Vagina (tissue), 2 donors: ENCODE data around the gene THYN1.

Experiments
- POLR2A ChIP-seq, 2 donors: fragments of 450-650 bp; IDR thresholded peaks; one replicate each; pipeline ENCODE4 v1.6.1; 2017; ENCODE audit warnings: antibody characterized with exemption in 2 of 2, mild to moderate bottlenecking in 2 of 2, moderate library complexity in 2 of 2
- TF ChIP-seq, protein P1 (sequence below), 3 experiments: fragments of 450-650 bp in 2 of 3; fragments of 200-600 bp in 1 of 3; sonication (generic) in 1 of 3; IDR thresholded peaks; one replicate each; pipeline ENCODE4 v1.5.1; 2017 to 2019; ENCODE audit warnings: antibody characterized with exemption in 3 of 3, mild to moderate bottlenecking in 2 of 3, moderate library complexity in 2 of 3

DNA sequence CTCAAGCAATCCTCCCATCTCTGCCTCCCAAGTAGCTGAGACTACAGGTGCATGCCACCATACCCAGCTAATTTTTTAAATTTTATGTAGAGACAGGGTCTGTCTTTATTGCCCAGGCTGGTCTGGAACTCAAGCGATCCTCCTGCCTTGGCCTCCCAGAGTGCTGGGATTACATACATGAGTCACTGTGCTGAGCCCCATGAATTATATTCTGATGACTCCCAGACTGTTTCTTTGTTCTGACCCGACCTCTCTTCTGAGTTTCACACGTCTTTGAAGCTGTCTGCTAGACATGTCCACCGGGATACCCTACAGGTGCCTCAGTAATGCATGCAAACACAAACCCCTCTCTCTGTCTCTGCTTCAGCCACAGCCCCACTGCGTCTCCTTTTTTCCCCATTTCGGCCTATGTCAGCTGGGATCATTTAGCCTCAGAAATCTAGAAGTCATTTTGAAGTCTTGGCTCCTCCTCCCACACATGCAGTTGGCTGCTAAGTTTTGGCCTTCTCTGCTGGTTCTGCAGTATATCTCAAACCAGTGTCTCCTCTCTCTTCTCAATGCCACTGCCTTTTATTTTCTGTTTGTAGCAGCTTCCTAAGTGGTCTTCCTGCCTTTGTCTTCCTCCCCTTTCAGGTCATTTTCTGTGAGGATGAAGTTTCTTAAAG lies 23.9 kb downstream of the THYN1 start:
- TF ChIP-seq, protein P1, sequence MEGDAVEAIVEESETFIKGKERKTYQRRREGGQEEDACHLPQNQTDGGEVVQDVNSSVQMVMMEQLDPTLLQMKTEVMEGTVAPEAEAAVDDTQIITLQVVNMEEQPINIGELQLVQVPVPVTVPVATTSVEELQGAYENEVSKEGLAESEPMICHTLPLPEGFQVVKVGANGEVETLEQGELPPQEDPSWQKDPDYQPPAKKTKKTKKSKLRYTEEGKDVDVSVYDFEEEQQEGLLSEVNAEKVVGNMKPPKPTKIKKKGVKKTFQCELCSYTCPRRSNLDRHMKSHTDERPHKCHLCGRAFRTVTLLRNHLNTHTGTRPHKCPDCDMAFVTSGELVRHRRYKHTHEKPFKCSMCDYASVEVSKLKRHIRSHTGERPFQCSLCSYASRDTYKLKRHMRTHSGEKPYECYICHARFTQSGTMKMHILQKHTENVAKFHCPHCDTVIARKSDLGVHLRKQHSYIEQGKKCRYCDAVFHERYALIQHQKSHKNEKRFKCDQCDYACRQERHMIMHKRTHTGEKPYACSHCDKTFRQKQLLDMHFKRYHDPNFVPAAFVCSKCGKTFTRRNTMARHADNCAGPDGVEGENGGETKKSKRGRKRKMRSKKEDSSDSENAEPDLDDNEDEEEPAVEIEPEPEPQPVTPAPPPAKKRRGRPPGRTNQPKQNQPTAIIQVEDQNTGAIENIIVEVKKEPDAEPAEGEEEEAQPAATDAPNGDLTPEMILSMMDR (IDR thresholded peaks at IDR 0.05) = no peak
- no peak for TF ChIP-seq POLR2A (IDR thresholded peaks at IDR 0.05)
